HG02970 (cell line): ENCODE data around the gene HDAC3.
A peak's percentile ranks its signal among the peaks of the same experiment; 100 is the strongest.

Source experiments
- ATAC-seq: cut with Tn5 transposase; IDR thresholded peaks from one replicate; pipeline ENCODE4 v1.9.1; 2021; ENCODE audit warnings: mild to moderate bottlenecking, moderate library complexity, moderate number of reproducible peaks; ENCODE audit not compliant: unreplicated experiment, low FRiP score

Gene HDAC3

DNA sequence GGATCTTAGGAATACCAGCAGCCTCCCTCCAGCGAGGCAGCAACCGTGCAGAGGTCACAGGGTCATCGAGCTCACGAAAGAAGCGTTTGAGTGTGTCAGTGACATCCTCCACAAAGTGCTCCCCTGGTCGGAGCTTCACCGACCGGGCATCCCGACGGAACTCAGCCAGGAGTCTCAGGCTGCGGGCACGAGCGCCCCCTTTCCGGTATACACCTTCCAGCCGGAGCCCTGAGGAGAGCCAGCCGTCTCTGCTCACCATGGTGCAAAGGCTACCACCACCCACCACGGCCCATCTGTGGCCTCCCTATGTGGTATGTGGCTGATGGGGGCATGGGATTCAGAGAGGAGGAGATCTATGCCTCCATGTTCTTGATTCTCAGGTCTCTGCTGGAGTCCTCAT is 25.4 kb upstream of the HDAC3 start:
- no peak for ATAC-seq

DNA sequence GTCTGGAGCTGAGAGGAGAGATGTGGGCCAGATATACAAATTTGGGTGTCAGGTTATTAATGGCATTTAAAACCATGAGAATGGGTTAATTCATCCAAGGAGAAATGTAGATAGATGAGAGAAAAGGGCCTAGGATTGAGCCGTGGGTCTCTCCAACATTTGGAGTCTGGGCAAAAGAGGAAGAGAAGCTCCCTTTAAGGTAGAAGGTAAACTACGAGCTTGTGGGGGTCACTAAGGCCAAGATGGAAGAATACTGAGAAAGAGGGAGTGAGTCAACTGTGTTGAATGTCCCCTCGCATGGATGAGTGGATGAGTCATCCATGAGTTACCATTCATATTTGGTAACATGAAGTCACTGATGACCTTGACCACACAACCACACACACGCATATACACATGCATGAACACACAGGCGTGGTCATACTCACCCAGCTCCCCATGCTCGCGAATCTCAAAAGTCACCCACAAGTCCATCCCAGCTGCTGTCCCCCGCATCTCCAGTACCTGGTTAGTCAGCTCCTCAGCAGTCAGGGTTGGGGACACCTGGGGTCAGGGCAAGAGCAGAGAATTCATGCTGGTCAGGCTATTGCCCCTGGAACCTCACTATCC is 21.4 kb upstream of the HDAC3 start:
- no peak for ATAC-seq

DNA sequence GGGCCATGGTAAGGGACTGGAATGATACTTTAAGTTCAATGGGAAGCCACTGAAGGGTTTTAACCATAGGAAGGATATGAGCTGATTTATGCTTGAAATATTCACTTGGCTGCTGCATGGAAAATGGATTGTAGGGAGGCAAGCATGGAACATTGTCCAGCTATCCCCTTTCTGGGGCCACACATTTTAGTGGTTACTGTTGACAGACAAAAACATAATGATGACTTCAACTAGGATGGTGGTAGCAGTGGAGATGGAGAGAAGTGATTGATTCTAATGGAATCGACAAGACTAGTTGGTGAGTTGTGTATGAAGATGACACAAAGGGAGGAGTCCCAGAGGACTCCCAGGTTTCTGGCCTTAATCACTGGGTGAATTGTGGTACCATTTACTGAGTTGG is 20.8 kb upstream of the HDAC3 start:
- ATAC-seq: no peak

DNA sequence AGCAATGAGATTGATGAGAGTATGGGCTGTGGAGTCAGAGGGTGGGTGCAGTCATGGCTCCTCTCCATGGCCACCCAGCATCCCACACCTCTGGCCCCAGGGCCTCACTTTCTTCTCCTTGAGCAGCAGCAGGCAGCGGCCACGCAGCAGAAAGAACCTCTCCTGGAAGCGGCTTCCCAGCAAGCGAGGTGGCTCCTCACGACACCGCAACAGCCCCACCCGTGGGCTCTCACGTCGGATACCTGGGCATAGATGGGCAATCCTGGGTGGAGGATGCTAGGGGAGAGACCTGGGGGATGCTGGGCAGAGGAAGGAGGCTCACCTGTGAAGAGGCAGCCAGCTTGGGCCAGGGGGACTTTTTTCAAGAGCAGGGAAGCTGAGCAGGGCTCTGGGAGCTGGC is 19.7 kb upstream of the HDAC3 start:
- no peak for ATAC-seq

DNA sequence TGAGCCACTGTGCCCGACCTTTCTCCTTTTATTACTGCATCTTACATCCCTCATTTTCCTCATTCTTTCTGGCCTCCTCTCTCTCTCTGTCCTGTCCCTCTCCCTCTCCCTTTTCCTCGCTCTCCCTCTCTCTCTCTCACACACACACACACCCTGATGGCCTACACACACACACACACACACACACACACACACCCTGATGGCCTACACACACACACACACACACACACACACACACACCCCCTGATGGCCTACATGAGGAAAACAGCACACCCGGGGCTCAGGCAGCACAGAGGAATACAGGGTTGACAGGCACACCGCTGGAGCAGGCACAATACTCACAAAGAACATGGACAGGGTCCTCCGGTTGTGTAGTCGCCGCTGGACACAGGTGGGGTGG is 18.4 kb upstream of the HDAC3 start:
- ATAC-seq: no peak

DNA sequence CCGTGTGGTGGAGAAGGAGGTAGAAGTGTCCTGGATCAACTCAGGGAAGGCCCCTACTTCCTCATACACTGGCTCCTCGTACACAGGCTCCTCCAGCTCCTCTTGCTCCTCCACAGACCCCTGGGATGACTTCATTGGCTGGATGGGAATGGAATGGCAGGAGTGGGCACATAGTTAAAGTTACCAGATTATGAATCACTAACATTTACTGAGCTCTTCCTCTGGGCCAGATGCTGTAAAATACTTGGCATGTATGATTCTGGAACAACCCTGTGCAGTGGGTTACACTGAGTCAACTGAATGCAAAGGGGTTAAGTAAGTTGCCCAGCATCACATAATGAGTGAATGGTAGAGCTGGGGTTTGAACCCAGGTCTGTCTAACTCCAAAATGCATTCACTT is 17.6 kb upstream of the HDAC3 start:
- no peak for ATAC-seq

DNA sequence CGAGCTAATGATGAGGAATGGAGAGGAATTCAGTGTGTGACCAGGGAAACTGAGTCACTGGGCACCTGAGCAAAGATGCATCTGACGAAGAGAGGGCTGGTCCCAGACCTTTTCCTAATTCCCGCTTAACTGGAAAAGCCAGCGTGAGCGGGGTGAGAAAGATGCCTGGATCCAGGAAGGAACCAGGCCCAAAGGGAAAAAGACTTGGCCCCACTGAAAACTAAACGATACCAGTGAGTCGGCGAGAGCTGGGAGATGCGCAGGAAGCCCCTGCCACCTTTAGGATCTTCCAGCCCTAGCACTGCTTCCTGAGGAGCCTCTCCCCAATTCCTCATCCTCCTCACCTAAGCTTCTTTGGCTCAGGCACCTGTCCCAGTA is 15.1 kb upstream of the HDAC3 start:
- ATAC-seq: no peak

DNA sequence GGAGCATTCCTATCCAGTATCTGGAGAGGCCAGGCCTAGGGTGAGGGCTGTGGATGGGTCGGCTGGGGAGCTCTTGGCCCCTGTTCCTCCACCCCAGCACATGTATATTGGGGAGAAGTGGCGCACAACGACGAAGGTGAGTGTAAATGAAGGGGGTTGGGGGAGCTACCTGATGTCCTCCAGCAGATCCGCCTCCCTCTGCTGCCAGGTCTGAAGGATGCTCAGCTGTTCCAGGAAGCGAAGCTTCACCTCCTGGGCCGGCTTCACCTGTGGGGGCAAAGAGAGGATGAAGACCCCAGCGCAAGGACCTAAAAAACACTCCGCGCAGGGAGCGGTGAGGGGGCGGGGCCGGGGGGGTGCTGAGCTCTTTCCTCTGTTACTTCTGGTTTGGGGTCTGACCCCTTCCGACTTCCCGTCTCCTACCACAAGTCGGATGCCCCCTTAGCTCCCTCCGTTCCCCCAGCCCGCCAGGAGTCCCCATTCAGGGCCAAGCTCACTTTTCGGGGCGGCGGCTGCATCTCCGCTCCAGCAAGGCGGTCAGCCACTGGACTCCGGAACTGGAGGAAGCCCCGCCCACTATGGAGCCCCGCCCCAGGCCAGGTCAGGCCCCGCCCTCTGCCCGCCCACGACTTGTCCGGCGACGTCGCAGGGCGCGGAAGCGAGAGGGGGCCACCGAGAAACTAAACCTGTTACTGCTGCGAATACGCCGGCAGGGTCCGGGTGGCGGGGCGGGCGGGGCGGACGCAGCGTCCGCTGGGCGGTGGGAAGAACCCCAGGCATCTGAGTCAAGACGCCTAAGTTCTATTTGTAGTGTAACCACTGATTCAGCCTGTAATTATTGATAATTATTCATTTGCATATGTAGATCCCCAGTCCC is 14.4 kb upstream of the HDAC3 start, which contains the start of gene FCHSD1:
TSS of gene FCHSD1 (minus strand) at position 568 of the 877 bp plus-strand sequence. CDS start at position 518, 50 bp downstream.
- peak; percentile 98 for ATAC-seq

DNA sequence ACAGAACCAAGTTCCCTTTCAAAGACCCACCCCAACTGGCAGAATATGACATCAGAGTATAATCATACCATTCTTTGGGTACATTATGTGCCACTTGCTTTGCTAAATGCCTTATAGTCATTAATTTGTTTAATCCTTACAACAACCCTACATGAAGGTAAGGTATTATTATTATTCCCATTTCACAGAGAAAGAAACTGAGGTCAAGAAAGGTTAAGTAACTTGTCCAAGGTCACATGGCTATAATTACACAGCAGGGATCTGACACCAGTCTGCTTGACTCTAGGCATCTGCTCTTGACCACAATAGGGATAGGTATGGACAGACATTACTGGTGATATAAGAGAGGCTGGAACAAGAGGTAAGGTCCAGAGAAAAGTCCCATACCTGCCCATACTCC is 13.3 kb upstream of the HDAC3 start:
- ATAC-seq: no peak

DNA sequence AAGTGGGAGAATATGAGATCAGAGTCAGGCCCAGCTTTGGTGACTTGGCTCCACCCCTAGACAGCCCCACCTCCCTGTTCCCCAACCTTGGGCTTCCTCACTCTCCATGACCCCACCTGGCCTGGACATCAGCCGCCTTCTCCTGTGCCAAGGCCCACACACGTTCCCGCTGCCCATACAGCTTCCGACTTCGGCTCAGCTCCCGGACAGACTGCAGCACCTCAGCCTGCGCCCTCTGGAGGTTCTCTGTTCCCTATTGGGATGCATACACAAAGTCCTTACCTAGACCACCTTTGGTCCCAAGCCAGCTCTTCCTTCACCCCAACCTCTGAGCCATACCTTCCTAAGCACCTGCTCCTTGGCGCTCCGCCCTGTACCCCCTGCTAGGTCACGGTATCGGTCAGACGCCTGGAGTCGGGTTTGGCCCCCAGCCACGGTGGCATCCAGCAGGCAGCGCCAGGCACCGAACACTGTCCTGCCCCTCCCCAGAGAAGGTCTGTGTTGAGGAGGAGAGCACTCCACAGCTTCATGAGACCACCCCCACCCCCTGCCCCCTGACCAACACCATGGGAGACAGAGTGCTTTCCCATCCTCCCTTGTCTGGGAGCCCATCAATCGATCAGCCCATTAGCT is 12.5 kb upstream of the HDAC3 start:
- ATAC-seq: no peak

DNA sequence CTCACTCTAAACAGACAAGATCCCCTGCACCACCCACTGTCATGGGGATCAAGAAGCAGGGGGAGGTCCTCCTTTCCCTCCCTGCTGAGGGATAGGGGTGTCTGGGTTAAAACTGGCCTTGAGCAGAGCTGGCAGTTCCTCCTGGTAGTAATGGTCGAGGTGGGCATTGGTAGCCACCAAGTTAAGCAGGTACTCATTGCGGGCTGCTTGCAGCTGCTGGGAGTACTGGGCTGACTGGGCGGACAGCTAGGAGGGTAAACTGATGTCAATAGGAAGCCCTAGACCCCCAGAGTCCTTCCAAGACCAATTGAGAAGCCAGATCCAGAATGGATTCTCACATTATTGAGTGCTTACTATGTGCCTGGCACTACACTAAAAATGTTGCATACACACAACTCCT is 11.2 kb upstream of the HDAC3 start:
- no peak for ATAC-seq

DNA sequence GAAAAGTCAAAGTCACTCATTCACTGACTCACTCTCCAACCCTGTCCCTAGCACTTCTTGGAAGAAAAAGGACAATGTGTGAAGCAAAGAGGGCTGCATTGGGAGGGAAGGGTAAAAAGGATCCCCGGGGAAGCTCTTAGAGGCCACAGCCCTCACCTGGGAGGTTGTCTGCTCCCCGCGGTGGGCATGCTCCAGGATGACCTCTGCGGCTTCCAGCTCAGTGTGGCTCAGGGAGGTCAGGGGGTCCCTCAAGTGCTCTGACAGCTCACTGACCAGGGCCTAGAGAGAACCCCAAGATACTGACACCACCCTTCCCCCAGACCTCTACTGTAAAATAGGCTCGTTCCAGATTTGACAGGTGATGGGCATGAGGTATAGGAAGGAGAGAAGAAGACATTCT is 10.6 kb upstream of the HDAC3 start:
- ATAC-seq: no peak

DNA sequence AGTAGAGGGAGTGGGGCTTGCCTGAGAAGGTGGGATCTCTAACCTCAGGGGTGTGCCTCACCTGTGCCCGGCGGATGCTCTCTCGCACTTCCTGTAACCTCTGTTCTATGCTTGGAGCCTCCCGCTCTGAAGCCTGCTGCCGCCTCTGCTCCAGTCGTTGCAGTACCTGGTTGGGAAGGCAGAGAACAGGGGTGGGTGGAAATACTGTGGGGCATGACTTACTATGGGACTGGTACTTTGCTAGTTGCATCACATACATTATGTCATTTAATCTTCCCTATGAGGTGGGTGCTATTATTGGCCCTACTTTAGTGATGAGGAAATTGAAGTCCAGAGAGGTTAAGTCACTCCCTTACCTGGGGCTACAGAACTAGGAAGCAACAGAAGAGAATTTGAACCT is 9.4 kb upstream of the HDAC3 start:
- no peak for ATAC-seq

DNA sequence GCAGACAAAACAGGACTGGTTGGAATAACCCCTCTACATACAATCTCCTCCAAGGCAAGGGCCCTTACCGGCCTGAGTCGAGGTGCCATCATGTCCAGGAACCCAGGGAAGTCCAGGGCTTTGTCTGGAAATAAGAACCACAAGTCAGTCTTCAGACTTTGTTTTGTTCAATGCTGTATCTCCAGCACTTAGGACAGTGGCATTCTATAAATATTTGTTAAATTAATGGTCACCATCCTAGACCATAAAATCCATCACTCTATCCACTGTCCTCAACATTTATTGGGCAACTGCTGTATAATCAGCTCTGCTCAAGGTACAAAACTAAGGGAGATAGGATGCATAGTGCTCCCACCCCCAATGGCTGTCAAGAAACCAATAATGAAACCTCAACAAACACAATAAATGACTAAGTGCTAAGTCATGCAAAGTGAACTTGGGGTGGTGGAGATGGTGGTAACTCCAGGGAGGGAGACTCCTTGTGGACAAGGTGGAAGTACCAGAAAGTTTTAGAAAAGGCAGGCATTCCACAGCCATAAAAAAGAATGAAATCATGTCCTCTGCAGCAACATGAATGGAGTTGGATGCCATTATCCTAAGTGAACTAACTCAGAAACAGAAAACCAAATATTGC is 5.1 kb upstream of the HDAC3 start:
- ATAC-seq: no peak

DNA sequence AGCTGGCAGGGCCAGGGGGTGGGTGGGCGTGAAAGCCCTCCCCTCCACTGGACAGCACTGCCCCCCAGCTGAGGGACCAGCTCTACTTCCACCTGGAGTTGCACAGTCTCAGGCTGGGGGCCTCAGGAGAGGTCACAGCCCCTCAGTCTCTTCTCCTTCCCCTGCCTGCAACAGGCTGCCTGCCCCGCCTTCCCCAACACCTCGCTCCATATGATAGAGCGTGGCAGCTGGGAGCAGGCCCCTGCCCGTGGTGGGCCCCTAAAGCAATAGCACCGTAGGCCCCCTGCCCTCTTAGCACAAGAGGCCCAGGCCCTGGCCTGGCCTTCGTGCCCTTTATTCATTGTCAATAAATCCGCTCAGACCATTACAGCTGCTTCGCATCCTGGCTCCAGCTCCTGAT is 4.0 kb upstream of the HDAC3 start:
- no peak for ATAC-seq

DNA sequence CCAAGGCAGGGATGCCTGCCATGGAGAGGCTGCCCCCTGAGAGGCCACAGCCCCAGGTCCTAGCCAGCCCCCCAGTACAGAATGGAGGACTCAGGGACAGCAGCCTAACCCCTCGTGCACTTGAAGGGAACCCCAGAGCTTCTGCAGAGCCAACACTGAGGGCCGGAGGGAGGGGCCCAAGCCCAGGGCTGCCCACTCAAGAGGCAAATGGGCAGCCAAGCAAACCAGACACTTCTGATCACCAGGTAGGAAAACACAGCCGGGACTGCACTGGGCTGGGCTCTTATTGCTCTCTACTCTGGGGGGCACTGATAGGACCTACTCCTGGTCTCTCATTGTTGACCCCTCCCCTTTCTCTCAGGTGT is 3.4 kb upstream of the HDAC3 start:
- no peak for ATAC-seq

DNA sequence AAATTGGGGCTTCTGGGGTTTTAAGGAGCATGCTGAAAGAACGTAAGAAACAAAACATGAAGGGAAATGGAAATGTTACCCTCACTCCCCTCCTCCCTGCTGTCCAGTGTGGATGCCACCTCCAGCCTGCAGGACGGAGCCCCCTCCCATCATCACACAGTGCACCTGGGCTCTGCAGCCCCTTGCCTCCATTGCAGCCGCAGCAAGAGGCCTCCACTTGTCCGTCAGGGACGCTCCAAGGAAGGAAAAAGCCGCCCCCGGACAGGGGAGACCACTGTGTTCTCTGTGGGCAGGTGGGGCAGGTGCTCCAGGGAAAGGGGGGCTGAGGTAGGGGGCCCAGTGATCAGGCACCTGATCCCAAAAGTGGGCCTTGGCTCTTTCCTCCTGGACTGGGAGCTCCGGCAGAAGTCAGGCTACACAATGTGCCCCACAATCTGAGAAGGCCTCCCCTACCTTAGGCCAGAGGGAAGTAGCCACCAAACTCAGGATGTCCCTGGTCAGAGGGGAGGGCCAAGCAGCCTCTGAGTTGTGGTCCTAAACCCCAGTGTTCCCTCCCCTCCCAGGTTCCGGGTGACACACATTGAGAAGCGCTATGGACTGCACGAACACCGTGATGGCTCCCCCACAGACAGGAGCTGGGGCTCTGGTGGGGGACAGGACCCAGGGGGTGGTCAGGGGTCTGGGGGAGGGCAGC is 2.9 kb upstream of the HDAC3 start:
- ATAC-seq: no peak

DNA sequence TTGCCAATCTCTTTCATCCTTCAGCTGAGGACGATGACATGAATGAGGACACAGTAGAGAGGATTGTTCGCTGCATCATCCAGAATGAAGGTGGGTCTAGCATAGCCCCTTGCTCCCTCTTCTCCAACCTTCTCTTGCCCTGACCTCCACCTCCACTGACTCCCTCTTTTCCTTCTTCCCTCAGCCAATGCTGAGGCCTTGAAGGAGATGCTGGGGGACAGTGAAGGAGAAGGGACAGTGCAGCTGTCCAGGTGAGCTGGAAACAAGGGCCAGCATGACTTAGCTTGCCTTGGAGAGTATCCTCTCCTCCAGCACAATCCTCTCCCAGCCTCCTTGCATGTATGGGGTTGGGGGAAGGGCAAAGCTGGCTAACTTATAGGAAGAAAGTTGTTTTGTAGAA is 2.1 kb upstream of the HDAC3 start:
- no peak for ATAC-seq

DNA sequence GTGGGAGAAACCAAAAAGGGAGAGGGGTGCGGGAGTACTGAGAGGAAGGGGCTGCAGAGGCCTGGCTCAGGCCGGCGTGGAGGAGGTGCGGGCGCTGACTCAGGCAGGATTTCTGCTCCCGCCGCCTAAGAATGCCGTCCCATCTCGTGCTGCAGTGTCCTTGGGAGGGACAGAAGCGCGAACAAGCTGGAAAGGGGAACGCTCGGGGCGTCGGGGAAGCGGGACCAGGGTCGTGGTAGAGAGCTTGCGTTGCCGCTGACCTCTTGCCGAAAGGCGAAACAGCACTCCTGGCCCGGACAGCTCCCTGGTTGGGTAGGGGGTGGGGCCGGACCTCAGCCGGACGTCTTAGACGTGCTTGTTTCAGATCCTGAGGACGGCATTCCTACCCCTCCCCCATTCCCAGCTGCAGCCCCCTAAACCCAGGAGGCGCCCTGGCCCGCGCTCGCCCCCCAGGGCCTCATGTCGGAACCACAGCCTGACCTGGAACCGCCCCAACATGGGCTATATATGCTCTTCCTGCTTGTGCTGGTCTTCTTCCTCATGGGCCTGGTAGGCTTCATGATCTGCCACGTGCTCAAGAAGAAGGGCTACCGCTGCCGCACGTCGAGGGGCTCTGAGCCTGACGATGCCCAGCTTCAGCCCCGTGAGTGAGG is 1.2 kb upstream of the HDAC3 start:
- no peak for ATAC-seq

DNA sequence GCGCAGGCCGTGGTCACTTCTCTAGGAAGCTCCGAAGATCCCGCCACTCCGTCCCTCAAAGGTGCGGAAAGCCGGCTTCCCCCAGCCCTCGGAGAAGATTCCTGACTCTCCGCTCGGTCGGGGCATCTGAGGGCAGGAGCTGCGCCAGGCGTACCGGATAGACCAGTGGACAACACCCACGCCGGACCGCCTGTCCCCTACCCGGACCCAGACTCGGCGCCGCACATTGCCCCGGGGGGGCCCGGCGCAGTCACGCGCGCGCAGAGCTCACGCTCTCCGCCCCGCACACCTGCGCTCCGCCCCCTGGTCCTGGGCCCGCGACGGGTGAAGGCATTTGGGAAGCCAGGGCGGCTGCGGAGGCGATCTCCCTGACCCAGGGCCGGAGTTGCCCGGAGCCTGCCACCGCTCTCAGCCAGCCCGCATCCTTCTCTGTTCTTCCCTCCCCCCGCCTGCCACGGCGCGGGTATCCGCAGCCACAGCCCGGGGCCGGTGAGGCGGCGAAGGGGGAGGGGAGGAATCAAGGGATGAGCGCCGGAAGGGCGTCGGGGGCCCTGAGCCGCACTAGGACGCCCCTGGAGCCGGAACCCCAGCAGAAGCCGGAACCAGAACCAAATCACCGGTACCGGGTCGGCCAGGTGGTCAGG is 596 bp upstream of the HDAC3 start:
- ATAC-seq: peak; percentile 23
